ENCODE data around the gene GPN2.
A peak's percentile ranks its signal among the peaks of the same experiment; 100 is the strongest.
"Not testable (repeated sequence)": the region's sequence is repeated elsewhere in the genome, so short reads cannot be mapped to it uniquely, and the experiment has no call there.

The GPN2 gene

DNA sequence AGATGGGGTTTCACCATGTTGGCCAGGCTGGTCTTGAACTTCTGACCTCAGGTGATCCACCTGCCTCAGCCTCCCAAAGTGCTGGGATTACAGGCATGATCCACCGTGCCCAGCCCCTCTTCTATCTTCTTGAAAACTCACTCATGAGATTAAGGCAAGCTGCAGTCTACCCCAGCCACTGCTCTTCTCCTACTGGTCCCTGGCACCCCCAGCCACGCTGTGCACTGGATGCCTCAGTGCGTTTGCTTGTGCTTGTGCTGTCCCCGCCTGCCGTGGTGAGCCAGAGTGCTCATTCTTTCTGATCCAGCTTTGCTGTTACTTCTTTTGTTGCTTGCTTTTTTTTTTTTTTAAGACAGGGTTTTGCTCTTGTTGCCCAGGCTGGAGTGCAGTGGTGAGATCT, 52.4 kb downstream of the GPN2 start:
- H3K4me3 Mint-ChIP-seq, H3K27me3 Mint-ChIP-seq, H3K9me3 Mint-ChIP-seq, H3K27ac Mint-ChIP-seq: not testable (repeated sequence)
- Mint-ChIP-seq H3K36me3 (ENCODE audit: low read depth) (peaks cover 60% of the 10 kb centered on the region), H3K4me1 (ENCODE audit: low read depth) (peaks cover 38% of the 10 kb centered on the region)

DNA sequence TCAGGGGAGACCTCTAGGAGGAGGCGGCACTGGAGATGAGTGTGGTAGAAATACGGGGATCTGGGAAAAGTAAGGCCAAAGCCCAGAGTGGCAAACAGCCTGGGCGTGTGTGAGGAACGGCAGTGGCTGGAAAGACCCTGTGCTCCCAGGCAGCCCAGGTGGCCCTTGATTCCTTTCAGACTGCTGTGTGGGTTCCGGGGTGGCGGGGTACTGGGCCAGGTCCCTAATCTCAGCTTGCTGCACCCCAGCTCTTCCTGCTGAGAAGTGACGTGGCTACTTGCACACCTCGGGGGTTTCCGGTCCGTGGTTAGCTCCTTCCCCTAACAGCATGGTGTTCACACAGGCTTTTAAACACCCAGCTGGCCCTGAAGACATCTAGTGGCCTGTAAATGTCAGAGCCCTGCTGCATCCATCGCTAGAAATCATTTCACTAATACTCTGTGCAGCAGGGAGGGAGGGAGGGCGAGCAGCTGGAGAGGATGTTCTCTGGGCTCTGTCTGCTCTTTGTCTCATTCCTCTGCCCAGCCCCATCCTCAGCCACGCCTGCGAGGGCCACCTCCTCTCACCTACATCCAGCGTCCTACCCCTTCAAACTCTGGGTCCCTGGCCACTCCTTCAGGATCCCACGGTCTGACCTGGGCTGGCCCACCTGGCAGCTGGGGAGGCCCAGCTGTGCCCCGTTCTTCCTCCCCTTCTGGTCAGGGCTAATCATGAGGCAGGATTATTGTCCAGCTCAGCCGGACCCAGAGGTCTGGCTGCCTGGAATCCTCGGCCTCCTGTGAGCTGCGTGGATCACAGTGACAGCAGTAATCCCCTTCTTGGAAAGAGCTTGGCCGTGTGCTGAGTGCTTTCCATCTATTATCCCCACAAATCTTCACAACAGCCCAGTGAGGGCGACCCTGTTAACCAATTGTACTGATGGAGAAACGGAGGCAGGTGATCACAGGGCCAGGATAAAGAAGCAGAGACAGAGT, 56.4 kb downstream of the GPN2 start:
- peak overlapping the region; percentile 96 for H3K27ac Mint-ChIP-seq
- no peaks in the 10 kb centered on the region for H3K9me3 Mint-ChIP-seq
- H3K4me3 Mint-ChIP-seq = peak overlapping the region; percentile 74
- H3K4me1 Mint-ChIP-seq (ENCODE audit: low read depth) = peaks cover 67% of the 10 kb centered on the region
- no peaks in the 10 kb centered on the region for H3K27me3 Mint-ChIP-seq
- peaks cover 70% of the 10 kb centered on the region for H3K36me3 Mint-ChIP-seq (ENCODE audit: low read depth)

DNA sequence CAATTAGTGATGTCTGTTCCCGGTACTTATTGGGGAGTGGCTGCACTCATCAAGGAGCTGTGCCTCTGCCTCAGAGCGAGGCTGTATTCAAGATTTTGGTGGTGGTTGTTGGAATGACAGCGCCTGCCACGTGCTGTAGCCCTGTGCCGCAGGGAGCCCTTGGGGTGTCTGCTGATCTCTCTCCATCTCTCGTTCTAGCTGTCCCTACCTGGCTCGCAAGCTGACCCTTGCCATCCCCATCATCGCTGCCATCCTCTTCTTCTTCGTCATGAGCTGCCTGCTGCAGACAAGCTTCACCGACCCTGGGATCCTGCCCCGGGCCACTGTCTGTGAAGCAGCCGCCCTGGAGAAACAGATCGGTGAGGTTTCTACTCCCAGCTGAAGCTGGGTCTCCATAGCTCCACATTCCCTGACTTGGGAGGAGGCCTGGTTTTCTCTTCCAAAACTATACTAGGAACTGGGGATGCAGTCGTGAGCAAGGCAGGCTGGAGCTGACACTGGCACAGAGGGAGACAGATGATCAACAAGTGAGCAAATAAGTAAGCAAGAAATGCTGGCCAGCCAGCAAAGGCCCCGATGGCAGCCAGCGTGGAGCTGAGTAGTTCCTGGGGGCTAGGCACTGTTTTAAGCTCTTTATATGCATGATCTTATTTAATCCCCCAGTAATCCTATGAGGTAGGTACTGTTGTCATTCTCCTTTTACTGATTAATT, 57.7 kb downstream of the GPN2 start:
- Mint-ChIP-seq H3K4me1 (ENCODE audit: low read depth) (peaks cover 76% of the 10 kb centered on the region), H3K36me3 (ENCODE audit: low read depth) (peaks cover 66% of the 10 kb centered on the region), H3K4me3 (no peak overlapping the region), H3K27me3 (no peaks in the 10 kb centered on the region), H3K27ac (peak overlapping the region; percentile 96), H3K9me3 (no peaks in the 10 kb centered on the region)

DNA sequence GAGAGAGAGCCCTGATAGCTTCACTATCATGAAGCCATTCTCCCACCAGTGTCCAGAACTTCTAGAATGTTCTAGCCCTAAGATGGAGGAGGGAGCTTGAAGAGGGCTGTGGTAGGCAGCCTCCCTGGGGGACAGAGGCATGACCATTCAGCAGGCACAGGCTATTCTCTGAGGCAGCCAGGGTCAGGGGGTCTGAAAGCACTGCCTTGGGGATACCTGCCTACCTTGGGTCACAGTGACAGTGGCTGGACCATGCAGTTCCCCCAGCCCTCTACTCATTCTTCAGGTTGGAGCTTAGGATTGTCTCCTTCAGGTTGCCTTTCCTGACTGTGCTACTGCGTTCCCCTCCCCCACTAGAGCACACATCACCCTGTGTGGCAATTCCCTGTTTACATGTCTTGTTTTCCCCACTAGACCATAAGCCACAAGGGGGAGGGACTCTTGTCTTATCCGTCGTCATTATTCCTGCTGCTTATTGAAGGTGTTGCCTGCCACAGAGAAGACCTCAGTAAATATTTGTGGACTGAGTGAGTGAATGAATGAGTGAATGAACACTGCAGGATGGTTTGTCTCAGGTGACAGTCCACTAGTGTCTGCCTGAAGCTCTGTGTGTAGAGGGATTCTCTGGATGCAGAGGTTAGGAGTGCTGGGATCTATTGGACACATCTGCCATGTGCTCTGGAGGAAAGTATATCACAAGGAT, 58.4 kb downstream of the GPN2 start:
- H3K4me1 Mint-ChIP-seq (ENCODE audit: low read depth) = peaks cover 78% of the 10 kb centered on the region
- no peaks in the 10 kb centered on the region for H3K27me3 Mint-ChIP-seq
- H3K9me3 Mint-ChIP-seq = no peaks in the 10 kb centered on the region
- peak overlapping the region; percentile 96 for H3K27ac Mint-ChIP-seq
- H3K4me3 Mint-ChIP-seq = no peak overlapping the region
- H3K36me3 Mint-ChIP-seq (ENCODE audit: low read depth) = peaks cover 67% of the 10 kb centered on the region

DNA sequence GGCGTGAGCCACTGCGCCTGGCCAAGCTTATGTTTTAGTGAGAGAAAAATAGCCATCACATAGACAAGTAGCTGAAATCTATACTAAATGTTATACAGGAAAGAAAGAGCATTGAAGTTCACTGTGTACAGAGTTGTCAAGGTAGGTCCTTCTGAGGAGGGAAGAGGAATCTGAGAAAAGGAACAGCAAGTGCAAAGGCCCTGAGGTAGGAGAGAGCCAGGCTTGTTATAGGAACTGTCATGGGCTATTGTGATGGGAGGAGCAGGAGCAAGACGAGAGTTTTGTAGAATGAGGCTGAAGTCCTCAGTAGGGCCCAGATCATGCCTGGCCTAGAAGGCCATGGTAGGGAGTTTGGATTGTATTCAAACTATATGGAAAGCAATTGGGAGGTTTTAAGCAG, 59.0 kb downstream of the GPN2 start:
- peaks cover 62% of the 10 kb centered on the region for H3K36me3 Mint-ChIP-seq (ENCODE audit: low read depth)

DNA sequence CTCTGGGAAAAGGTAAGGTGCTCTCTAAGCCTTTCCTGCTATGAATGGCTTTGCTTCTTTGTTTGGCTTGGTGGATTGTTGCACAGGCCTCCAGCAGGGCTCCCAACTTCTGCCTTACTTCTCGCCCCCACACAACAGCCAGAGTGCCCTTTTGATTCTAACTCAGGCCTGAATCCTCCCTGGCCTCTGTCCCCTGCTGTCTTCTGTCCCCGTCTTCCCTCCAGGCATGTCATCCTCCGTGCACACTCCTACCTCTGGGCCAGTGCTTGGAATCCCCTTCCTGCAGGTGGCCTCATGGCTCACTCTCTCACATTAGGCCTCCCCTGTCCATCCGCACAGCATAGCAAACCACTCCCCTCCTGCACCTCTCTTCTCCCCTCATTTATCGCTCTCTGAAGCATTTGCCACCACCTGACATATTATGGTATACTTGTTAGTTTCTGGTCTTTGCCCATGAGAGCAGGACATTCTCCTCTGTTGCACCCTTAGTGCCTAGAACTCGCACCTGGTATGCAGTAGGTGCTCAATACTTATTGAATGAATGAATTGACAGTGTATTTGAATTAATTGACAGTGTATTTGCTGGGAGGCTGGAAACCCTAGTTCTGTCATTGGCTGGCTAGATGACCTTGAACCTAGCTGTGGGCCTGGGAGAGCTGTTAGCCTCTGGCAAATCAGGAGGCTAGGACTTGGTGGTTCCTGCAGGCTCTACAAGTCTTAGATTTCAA, 60.7 kb downstream of the GPN2 start:
- Mint-ChIP-seq H3K27ac (peak overlapping the region; percentile 84), H3K27me3 (no peaks in the 10 kb centered on the region), H3K4me3 (peak overlapping the region; percentile 94), H3K36me3 (ENCODE audit: low read depth) (peaks cover 51% of the 10 kb centered on the region), H3K4me1 (ENCODE audit: low read depth) (peaks cover 84% of the 10 kb centered on the region), H3K9me3 (no peaks in the 10 kb centered on the region)

More for the DNA sequence above, 59.0 kb downstream of the GPN2 start:
- peaks cover 80% of the 10 kb centered on the region for H3K4me1 Mint-ChIP-seq (ENCODE audit: low read depth)
- peak overlapping the region; percentile 27 for H3K27ac Mint-ChIP-seq
- H3K27me3 Mint-ChIP-seq = no peaks in the 10 kb centered on the region
- no peaks in the 10 kb centered on the region for H3K9me3 Mint-ChIP-seq
- H3K4me3 Mint-ChIP-seq = no peak overlapping the region

DNA sequence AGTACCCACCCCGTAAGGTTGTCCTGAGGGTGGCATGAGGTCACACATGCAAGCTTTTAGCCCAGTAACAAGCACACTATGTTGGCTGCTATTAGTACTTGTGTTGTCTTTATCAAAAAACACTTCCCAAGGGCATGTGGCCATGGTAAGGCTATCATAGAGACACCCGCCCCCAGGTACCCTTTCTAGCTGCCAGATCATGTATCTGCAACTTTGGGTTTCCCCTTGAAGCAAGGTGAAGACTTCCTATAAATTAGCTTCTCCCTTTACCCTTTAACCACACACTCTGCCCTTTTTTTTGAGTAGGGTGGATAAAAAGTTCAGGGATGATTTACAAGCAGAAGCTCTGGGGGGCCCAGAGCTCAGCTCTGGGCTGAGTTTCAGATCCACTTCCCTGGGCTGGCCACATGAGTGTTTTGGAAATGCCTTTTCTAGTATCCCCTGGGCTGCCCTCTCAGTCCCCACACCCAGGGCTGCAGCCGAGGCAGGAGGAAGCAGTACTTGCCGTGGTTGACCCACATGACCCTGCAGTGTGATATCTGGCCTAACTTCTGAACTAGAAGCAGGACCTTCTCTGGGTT, 61.6 kb downstream of the GPN2 start:
- Mint-ChIP-seq H3K4me3 (peak overlapping the region; percentile 94), H3K9me3 (no peaks in the 10 kb centered on the region), H3K4me1 (ENCODE audit: low read depth) (peaks cover 75% of the 10 kb centered on the region), H3K27me3 (no peaks in the 10 kb centered on the region), H3K36me3 (ENCODE audit: low read depth) (peaks cover 44% of the 10 kb centered on the region), H3K27ac (peak overlapping the region; percentile 98)

DNA sequence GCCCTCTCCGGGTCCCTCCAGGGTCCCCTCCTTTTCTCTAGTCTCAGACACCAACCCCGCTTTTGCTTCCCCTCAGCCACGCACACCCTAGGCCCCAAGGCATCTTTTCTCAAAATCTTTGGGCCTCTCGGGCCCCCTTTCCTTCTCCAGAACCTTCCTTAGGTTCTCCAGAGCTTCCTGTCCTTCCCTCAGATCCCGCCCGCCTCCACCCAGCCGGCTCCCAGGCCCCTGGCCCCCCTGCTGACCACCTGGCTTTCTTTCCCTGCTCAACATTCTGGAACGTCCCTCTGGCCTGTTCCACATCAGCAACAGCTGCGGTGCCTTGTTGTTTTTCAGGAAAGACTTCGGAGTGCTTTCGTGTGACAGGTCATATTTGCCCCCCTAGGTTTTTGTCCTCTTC, 62.4 kb downstream of the GPN2 start:
- Mint-ChIP-seq H3K4me3 (peak overlapping the region; percentile 94), H3K9me3 (no peaks in the 10 kb centered on the region), H3K27ac (peak overlapping the region; percentile 98), H3K36me3 (ENCODE audit: low read depth) (peaks cover 35% of the 10 kb centered on the region), H3K4me1 (ENCODE audit: low read depth) (peaks cover 72% of the 10 kb centered on the region), H3K27me3 (no peaks in the 10 kb centered on the region)

DNA sequence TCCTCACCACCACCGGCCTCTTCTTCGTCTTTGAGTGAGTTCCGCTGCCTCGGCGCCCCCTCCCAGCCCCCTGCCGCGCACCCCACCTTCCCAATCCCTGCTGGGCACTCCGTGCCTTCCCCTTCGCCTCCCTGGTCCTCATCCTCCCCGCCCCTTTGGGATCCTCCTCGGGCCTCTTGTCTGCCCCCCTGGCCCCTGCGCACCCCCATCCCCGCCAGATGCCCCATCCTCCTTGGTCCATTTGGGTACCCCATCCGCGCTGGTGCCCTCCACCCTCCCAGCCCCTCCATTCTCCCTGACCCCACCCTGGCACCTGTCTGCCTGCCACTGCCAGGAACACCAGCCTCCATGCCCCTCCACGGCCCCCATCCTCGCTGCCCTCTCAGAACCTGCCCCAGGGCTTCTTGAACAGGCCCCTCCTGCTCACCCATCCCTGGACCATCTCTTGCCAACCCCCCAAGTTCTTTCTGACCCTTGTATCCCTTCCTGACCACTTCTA, 62.9 kb downstream of the GPN2 start:
- Mint-ChIP-seq H3K36me3 (ENCODE audit: low read depth) (peaks cover 30% of the 10 kb centered on the region), H3K9me3 (no peaks in the 10 kb centered on the region), H3K4me1 (ENCODE audit: low read depth) (peaks cover 67% of the 10 kb centered on the region), H3K27ac (peak overlapping the region; percentile 98), H3K27me3 (no peaks in the 10 kb centered on the region), H3K4me3 (peak overlapping the region; percentile 94)

DNA sequence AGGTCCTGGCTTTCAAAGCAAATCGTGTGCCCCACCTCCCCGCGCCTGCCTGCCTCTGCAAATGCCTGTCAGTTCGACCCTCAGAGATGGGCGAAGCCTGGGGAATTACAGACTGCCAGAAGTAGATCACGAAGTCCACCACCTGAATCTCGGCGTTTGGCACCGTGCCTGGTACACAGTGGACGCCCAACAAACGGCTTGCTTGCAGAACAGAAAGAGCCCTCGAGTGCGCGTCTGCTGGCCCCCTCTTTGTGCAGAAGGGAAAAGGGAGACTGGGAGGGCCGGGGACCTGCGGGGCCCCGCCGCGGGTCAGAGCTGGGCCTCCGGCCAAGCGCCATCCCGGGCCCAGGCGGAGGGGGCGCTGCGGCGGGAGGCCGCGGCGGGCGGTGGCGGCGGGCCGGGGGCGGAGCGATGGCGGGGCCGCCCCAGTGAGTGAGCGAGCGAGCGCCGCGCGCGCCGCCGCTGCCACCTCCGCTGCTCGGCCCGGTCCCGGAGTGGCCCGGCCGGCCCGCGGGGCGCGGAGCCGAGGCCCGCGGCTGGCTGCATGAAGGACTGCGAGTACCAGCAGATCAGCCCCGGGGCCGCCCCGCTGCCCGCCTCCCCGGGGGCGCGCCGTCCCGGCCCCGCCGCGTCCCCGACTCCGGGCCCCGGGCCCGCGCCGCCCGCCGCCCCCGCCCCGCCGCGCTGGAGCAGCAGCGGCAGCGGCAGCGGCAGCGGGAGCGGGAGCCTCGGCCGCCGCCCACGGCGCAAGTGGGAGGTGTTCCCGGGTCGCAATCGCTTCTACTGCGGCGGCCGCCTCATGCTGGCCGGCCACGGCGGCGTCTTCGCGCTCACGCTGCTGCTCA, 63.6 kb downstream of the GPN2 start, which contains the start of gene ZDHHC18:
TSS of gene ZDHHC18 (plus strand) at position 428 of the 845 bp plus-strand sequence. CDS start at position 545, 117 bp downstream.
- Mint-ChIP-seq H3K27ac (peak within 1 kb of the TSS; percentile 98), H3K4me3 (peak within 1 kb of the TSS; percentile 94), H3K36me3 (ENCODE audit: low read depth) (peaks cover 30% of the 10 kb centered on the region), H3K27me3 (no peaks in the 10 kb centered on the region), H3K9me3 (no peaks in the 10 kb centered on the region), H3K4me1 (ENCODE audit: low read depth) (peaks cover 60% of the 10 kb centered on the region)
